ENCODE data around the gene RAB7A.
"Not testable (repeated sequence)": the region's sequence is repeated elsewhere in the genome, so short reads cannot be mapped to it uniquely, and the experiment has no call there.

RAB7A gene

GRCh38 chr3:128735884-128736283 is 9.9 kb downstream of the RAB7A start:
- no peak overlapping the region for H3K9ac ChIP-seq (ENCODE audit: low read length)
- H3K27ac ChIP-seq (ENCODE audit: low read length), result no peak overlapping the region
- H3K4me3 ChIP-seq (ENCODE audit: low read length), result no peak overlapping the region
- H3K27me3 ChIP-seq (ENCODE audit: control insufficient read depth, insufficient read depth, low read length), result no peaks in the 10 kb centered on the region
- no peaks in the 10 kb centered on the region for H3K9me3 ChIP-seq (ENCODE audit: control insufficient read depth, low read depth, low read length)
- no peaks in the 10 kb centered on the region for H3K4me1 ChIP-seq (ENCODE audit: control insufficient read depth, low read depth, low read length)
- peaks cover 4% of the 10 kb centered on the region for H3K36me3 ChIP-seq (ENCODE audit: control insufficient read depth, low read depth, low read length)

- no peaks in the 10 kb centered on the region for H3K9me3 ChIP-seq (ENCODE audit: control insufficient read depth, low read depth, low read length)
- H3K9ac ChIP-seq (ENCODE audit: low read length), result no peak overlapping the region
- H3K4me3 ChIP-seq (ENCODE audit: low read length), result no peak overlapping the region
- H3K36me3 ChIP-seq (ENCODE audit: control insufficient read depth, low read depth, low read length), result peaks cover 4% of the 10 kb centered on the region
- no peaks in the 10 kb centered on the region for H3K4me1 ChIP-seq (ENCODE audit: control insufficient read depth, low read depth, low read length)
- H3K27me3 ChIP-seq (ENCODE audit: control insufficient read depth, insufficient read depth, low read length), result no peaks in the 10 kb centered on the region
- no peak overlapping the region for H3K27ac ChIP-seq (ENCODE audit: low read length)
These were observed 10.6 kb downstream of the RAB7A start for GRCh38 chr3:128736601-128737000.

GRCh38 chr3:128740621-128741020 is 14.6 kb downstream of the RAB7A start:
- no peaks in the 10 kb centered on the region for H3K27me3 ChIP-seq (ENCODE audit: control insufficient read depth, insufficient read depth, low read length)
- peaks cover 8% of the 10 kb centered on the region for H3K36me3 ChIP-seq (ENCODE audit: control insufficient read depth, low read depth, low read length)
- H3K4me3 ChIP-seq (ENCODE audit: low read length), result no peak overlapping the region
- no peaks in the 10 kb centered on the region for H3K9me3 ChIP-seq (ENCODE audit: control insufficient read depth, low read depth, low read length)
- no peak overlapping the region for H3K27ac ChIP-seq (ENCODE audit: low read length)
- H3K9ac ChIP-seq (ENCODE audit: low read length), result no peak overlapping the region
- no peaks in the 10 kb centered on the region for H3K4me1 ChIP-seq (ENCODE audit: control insufficient read depth, low read depth, low read length)

GRCh38 chr3:128742821-128743594 is 17.0 kb downstream of the RAB7A start:
- H3K9ac ChIP-seq (ENCODE audit: low read length), result no peak overlapping the region
- H3K4me3 ChIP-seq (ENCODE audit: low read length), result no peak overlapping the region
- H3K36me3 ChIP-seq (ENCODE audit: control insufficient read depth, low read depth, low read length), result peaks cover 4% of the 10 kb centered on the region
- no peak overlapping the region for H3K27ac ChIP-seq (ENCODE audit: low read length)
- H3K4me1 ChIP-seq (ENCODE audit: control insufficient read depth, low read depth, low read length), result no peaks in the 10 kb centered on the region
- H3K9me3 ChIP-seq (ENCODE audit: control insufficient read depth, low read depth, low read length), result no peaks in the 10 kb centered on the region
- no peaks in the 10 kb centered on the region for H3K27me3 ChIP-seq (ENCODE audit: control insufficient read depth, insufficient read depth, low read length)

GRCh38 chr3:128745742-128746141 is 19.8 kb downstream of the RAB7A start:
- Histone ChIP-seq H3K9ac (ENCODE audit: low read length) (no peak overlapping the region), H3K36me3 (ENCODE audit: control insufficient read depth, low read depth, low read length) (peaks cover 4% of the 10 kb centered on the region), H3K27me3 (ENCODE audit: control insufficient read depth, insufficient read depth, low read length) (no peaks in the 10 kb centered on the region), H3K4me1 (ENCODE audit: control insufficient read depth, low read depth, low read length) (no peaks in the 10 kb centered on the region), H3K4me3 (ENCODE audit: low read length) (no peak overlapping the region), H3K27ac (ENCODE audit: low read length) (no peak overlapping the region), H3K9me3 (ENCODE audit: control insufficient read depth, low read depth, low read length) (no peaks in the 10 kb centered on the region)

GRCh38 chr3:128746881-128747280 is 20.9 kb downstream of the RAB7A start:
- H3K27ac ChIP-seq (ENCODE audit: low read length), result no peak overlapping the region
- H3K36me3 ChIP-seq (ENCODE audit: control insufficient read depth, low read depth, low read length), result peaks cover 4% of the 10 kb centered on the region
- H3K9ac ChIP-seq (ENCODE audit: low read length), result no peak overlapping the region
- no peaks in the 10 kb centered on the region for H3K4me1 ChIP-seq (ENCODE audit: control insufficient read depth, low read depth, low read length)
- H3K9me3 ChIP-seq (ENCODE audit: control insufficient read depth, low read depth, low read length), result no peaks in the 10 kb centered on the region
- no peak overlapping the region for H3K4me3 ChIP-seq (ENCODE audit: low read length)
- H3K27me3 ChIP-seq (ENCODE audit: control insufficient read depth, insufficient read depth, low read length), result no peaks in the 10 kb centered on the region

GRCh38 chr3:128748557-128748956 is 22.6 kb downstream of the RAB7A start:
- H3K9me3 ChIP-seq (ENCODE audit: control insufficient read depth, low read depth, low read length), result no peaks in the 10 kb centered on the region
- H3K9ac ChIP-seq (ENCODE audit: low read length), result no peak overlapping the region
- no peaks in the 10 kb centered on the region for H3K4me1 ChIP-seq (ENCODE audit: control insufficient read depth, low read depth, low read length)
- peaks cover under 1% of the 10 kb centered on the region for H3K36me3 ChIP-seq (ENCODE audit: control insufficient read depth, low read depth, low read length)
- H3K4me3 ChIP-seq (ENCODE audit: low read length), result no peak overlapping the region
- H3K27ac ChIP-seq (ENCODE audit: low read length), result no peak overlapping the region
- no peaks in the 10 kb centered on the region for H3K27me3 ChIP-seq (ENCODE audit: control insufficient read depth, insufficient read depth, low read length)

- Histone ChIP-seq H3K27me3 (ENCODE audit: control insufficient read depth, insufficient read depth, low read length) (no peaks in the 10 kb centered on the region), H3K9ac (ENCODE audit: low read length) (no peak overlapping the region), H3K36me3 (ENCODE audit: control insufficient read depth, low read depth, low read length) (no peaks in the 10 kb centered on the region), H3K4me1 (ENCODE audit: control insufficient read depth, low read depth, low read length) (no peaks in the 10 kb centered on the region), H3K27ac (ENCODE audit: low read length) (no peak overlapping the region), H3K4me3 (ENCODE audit: low read length) (no peak overlapping the region), H3K9me3 (ENCODE audit: control insufficient read depth, low read depth, low read length) (no peaks in the 10 kb centered on the region)
These were observed 23.1 kb downstream of the RAB7A start for GRCh38 chr3:128749035-128749434.

- not testable (repeated sequence) for H3K27ac ChIP-seq (ENCODE audit: low read length); H3K4me3 ChIP-seq (ENCODE audit: low read length); H3K36me3 ChIP-seq (ENCODE audit: control insufficient read depth, low read depth, low read length); H3K9ac ChIP-seq (ENCODE audit: low read length); H3K9me3 ChIP-seq (ENCODE audit: control insufficient read depth, low read depth, low read length); H3K4me1 ChIP-seq (ENCODE audit: control insufficient read depth, low read depth, low read length); H3K27me3 ChIP-seq (ENCODE audit: control insufficient read depth, insufficient read depth, low read length)
These were observed 23.6 kb downstream of the RAB7A start for GRCh38 chr3:128749561-128749960.

- no peaks in the 10 kb centered on the region for H3K4me1 ChIP-seq (ENCODE audit: control insufficient read depth, low read depth, low read length)
- H3K36me3 ChIP-seq (ENCODE audit: control insufficient read depth, low read depth, low read length), result no peaks in the 10 kb centered on the region
These were observed 27.7 kb downstream of the RAB7A start for GRCh38 chr3:128753715-128754114.

GRCh38 chr3:128760042-128760441 is 34.1 kb downstream of the RAB7A start:
- H3K4me1 ChIP-seq (ENCODE audit: control insufficient read depth, low read depth, low read length), result no peaks in the 10 kb centered on the region

More at GRCh38 chr3:128753715-128754114, 27.7 kb downstream of the RAB7A start:
- Histone ChIP-seq H3K4me3 (ENCODE audit: low read length) (no peak overlapping the region), H3K9me3 (ENCODE audit: control insufficient read depth, low read depth, low read length) (no peaks in the 10 kb centered on the region), H3K27ac (ENCODE audit: low read length) (no peak overlapping the region), H3K9ac (ENCODE audit: low read length) (no peak overlapping the region), H3K27me3 (ENCODE audit: control insufficient read depth, insufficient read depth, low read length) (no peaks in the 10 kb centered on the region)

GRCh38 chr3:128760881-128761280 is 34.9 kb downstream of the RAB7A start:
- peaks cover 2% of the 10 kb centered on the region for H3K36me3 ChIP-seq (ENCODE audit: control insufficient read depth, low read depth, low read length)
- no peak overlapping the region for H3K27ac ChIP-seq (ENCODE audit: low read length)
- no peaks in the 10 kb centered on the region for H3K4me1 ChIP-seq (ENCODE audit: control insufficient read depth, low read depth, low read length)

More at GRCh38 chr3:128760042-128760441, 34.1 kb downstream of the RAB7A start:
- Histone ChIP-seq H3K36me3 (ENCODE audit: control insufficient read depth, low read depth, low read length) (peaks cover 2% of the 10 kb centered on the region), H3K27me3 (ENCODE audit: control insufficient read depth, insufficient read depth, low read length) (no peaks in the 10 kb centered on the region), H3K4me3 (ENCODE audit: low read length) (no peak overlapping the region), H3K9me3 (ENCODE audit: control insufficient read depth, low read depth, low read length) (no peaks in the 10 kb centered on the region), H3K9ac (ENCODE audit: low read length) (no peak overlapping the region), H3K27ac (ENCODE audit: low read length) (no peak overlapping the region)

More at GRCh38 chr3:128760881-128761280, 34.9 kb downstream of the RAB7A start:
- Histone ChIP-seq H3K27me3 (ENCODE audit: control insufficient read depth, insufficient read depth, low read length) (no peaks in the 10 kb centered on the region), H3K4me3 (ENCODE audit: low read length) (no peak overlapping the region), H3K9me3 (ENCODE audit: control insufficient read depth, low read depth, low read length) (no peaks in the 10 kb centered on the region), H3K9ac (ENCODE audit: low read length) (no peak overlapping the region)
